ENCODE measurements around the gene FBXL12.

Gene FBXL12

DNA sequence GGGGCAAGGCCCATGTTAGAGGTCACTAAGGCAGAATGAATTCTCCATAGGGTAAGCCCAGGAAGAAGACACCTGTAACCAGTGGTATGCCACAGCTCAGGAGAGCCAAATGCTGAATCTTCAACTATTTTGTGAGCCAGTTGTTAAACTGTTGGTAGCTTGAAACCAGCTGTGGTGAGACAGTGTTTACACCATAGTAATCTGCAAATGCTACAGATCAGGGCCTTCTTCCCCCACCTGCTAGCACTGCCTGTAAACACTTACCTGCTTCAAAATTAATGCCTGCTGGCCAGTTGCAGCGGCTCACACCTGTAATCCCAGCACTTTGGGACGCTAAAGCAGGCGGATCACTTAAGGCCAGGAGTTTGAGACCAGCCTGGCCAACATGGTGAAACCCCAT is 12.1 kb downstream of the FBXL12 start:
- no peak overlapping the region for H3K14ac ChIP-seq (ENCODE audit: low read length in 2 of 2)
- H3K27ac ChIP-seq (ENCODE audit: low read length, poor library complexity, severe bottlenecking) = no peak overlapping the region
- no peak overlapping the region for H2BK120ac ChIP-seq (ENCODE audit: low read depth, low read length)
- no peak for DNase-seq
- H3K27me3 ChIP-seq (ENCODE audit: control insufficient read depth in 1 of 2, insufficient read depth in 1 of 2, low read length in 2 of 2) = no peaks in the 10 kb centered on the region
- no peak overlapping the region for H3K4me2 ChIP-seq (ENCODE audit: low read length, poor library complexity, severe bottlenecking)
- H3K4me1 ChIP-seq (ENCODE audit: control insufficient read depth, insufficient read depth, low read depth, low read length) = peaks cover 10% of the 10 kb centered on the region
- no peak overlapping the region for H2AK5ac ChIP-seq (ENCODE audit: low read length, severe bottlenecking)
- no peak overlapping the region for H4K8ac ChIP-seq (ENCODE audit: low read length)
- H2BK5ac ChIP-seq (ENCODE audit: low read depth, low read length, poor library complexity, severe bottlenecking) = no peak overlapping the region
- no peak overlapping the region for H3K4ac ChIP-seq (ENCODE audit: low read depth in 1 of 2, low read length in 2 of 2)
- no peak overlapping the region for H2BK12ac ChIP-seq (ENCODE audit: low read length in 2 of 2)
- H3K36me3 ChIP-seq (ENCODE audit: control insufficient read depth in 1 of 2, insufficient read depth in 2 of 2, low read depth in 1 of 2, low read length in 2 of 2) = peaks cover 64 to 71% of the 10 kb centered on the region in 2 experiments
- H4K91ac ChIP-seq (ENCODE audit: low read length) = no peak overlapping the region
- no peaks in the 10 kb centered on the region for H3K9me3 ChIP-seq (ENCODE audit: control insufficient read depth, low read length)
- no peak overlapping the region for H3K18ac ChIP-seq (ENCODE audit: low read depth in 1 of 2, low read length in 2 of 2)
- H2AFZ ChIP-seq (ENCODE audit: low read depth, low read length) = no peak overlapping the region
- H3K23ac ChIP-seq (ENCODE audit: low read length in 2 of 2) = no peak overlapping the region
- no peak overlapping the region for H3K9ac ChIP-seq (ENCODE audit: low read length)
- no peak overlapping the region for H3K4me3 ChIP-seq (ENCODE audit: insufficient read depth in 1 of 2, low read depth in 1 of 2, low read length in 2 of 2)
- peaks cover 26% of the 10 kb centered on the region for H3K79me1 ChIP-seq (replicated peaks; ENCODE audit: low read length, poor library complexity, severe bottlenecking)
- 100% methylated on average over 2 of the region's 3 CpGs for WGBS
- no peak overlapping the region for H2BK15ac ChIP-seq (ENCODE audit: low read depth, poor library complexity, severe bottlenecking)

DNA sequence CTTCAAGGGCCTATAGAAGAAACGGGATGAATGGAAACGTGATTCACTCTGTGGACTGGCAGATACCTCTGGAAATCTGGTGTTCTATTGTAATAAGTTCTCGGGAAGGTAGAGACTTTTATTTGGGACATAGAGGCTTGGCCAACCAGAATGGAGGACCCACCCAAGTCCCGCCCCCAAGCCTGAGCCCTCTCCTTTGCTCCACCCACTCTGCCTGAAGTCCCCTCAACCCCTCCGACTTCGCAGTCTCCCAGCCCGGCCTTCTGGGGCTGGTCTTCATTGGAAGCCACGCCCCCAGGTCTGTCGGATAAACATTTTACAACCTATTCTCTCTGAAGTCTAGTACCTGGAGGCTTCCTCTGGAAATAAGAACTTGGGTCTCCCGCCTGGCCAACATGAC is 16.9 kb downstream of the FBXL12 start:
- 88% methylated on average over 9 of the region's 10 CpGs for WGBS
- H4K8ac ChIP-seq (ENCODE audit: low read length) = no peak overlapping the region
- H3K36me3 ChIP-seq (ENCODE audit: control insufficient read depth in 1 of 2, insufficient read depth in 2 of 2, low read depth in 1 of 2, low read length in 2 of 2) = peaks cover 23 to 31% of the 10 kb centered on the region in 2 experiments
- no peak overlapping the region for H3K23ac ChIP-seq (ENCODE audit: low read length in 2 of 2)
- no peak overlapping the region for H3K9ac ChIP-seq (ENCODE audit: low read length)
- H2BK15ac ChIP-seq (ENCODE audit: low read depth, poor library complexity, severe bottlenecking) = no peak overlapping the region
- H3K27ac ChIP-seq (ENCODE audit: low read length, poor library complexity, severe bottlenecking) = no peak overlapping the region
- peaks cover 7% of the 10 kb centered on the region for H3K79me1 ChIP-seq (replicated peaks; ENCODE audit: low read length, poor library complexity, severe bottlenecking)
- no peak overlapping the region for H2BK12ac ChIP-seq (ENCODE audit: low read length in 2 of 2)
- no peaks in the 10 kb centered on the region for H3K9me3 ChIP-seq (ENCODE audit: control insufficient read depth, low read length)
- no peak overlapping the region for H3K4me2 ChIP-seq (ENCODE audit: low read length, poor library complexity, severe bottlenecking)
- no peak overlapping the region for H3K4me3 ChIP-seq (ENCODE audit: insufficient read depth in 1 of 2, low read depth in 1 of 2, low read length in 2 of 2)
- no peak overlapping the region for H3K18ac ChIP-seq (ENCODE audit: low read depth in 1 of 2, low read length in 2 of 2)
- no peak overlapping the region for H2BK120ac ChIP-seq (ENCODE audit: low read depth, low read length)
- H2AK5ac ChIP-seq (ENCODE audit: low read length, severe bottlenecking) = no peak overlapping the region
- H2AFZ ChIP-seq (ENCODE audit: low read depth, low read length) = no peak overlapping the region
- no peaks in the 10 kb centered on the region for H3K27me3 ChIP-seq (ENCODE audit: control insufficient read depth in 1 of 2, insufficient read depth in 1 of 2, low read length in 2 of 2)
- H2BK5ac ChIP-seq (ENCODE audit: low read depth, low read length, poor library complexity, severe bottlenecking) = no peak overlapping the region
- no peak overlapping the region for H3K4ac ChIP-seq (ENCODE audit: low read depth in 1 of 2, low read length in 2 of 2)
- DNase-seq = no peak
- no peaks in the 10 kb centered on the region for H3K4me1 ChIP-seq (ENCODE audit: control insufficient read depth, insufficient read depth, low read depth, low read length)
- no peak overlapping the region for H3K14ac ChIP-seq (ENCODE audit: low read length in 2 of 2)
- no peak overlapping the region for H4K91ac ChIP-seq (ENCODE audit: low read length)

DNA sequence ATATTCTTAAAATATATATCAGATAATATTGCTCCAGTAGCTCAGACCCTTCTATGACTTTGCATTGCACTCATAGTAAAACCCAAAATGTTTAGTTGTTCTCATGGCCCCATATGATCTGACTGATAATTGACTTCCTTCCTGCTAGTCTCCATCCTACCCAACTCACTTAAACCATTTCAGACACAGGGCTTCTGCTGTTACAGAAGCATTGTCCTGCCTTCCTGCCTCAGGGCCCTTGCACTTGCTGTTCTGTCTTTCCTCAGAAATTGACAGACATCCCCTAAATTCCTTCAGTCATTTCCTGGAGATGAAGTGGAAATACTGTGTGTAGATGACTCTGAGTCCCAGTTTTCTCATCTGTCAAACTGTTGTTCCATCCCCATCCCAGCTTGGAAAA is 19.7 kb downstream of the FBXL12 start:
- DNase-seq = no peak
- Histone ChIP-seq H3K4me2 (ENCODE audit: low read length, poor library complexity, severe bottlenecking) (no peak overlapping the region), H3K27ac (ENCODE audit: low read length, poor library complexity, severe bottlenecking) (no peak overlapping the region), H2AK5ac (ENCODE audit: low read length, severe bottlenecking) (no peak overlapping the region), H2BK12ac (ENCODE audit: low read length in 2 of 2) (no peak overlapping the region), H2BK15ac (ENCODE audit: low read depth, poor library complexity, severe bottlenecking) (no peak overlapping the region), H4K8ac (ENCODE audit: low read length) (no peak overlapping the region), H3K4me1 (ENCODE audit: control insufficient read depth, insufficient read depth, low read depth, low read length) (no peaks in the 10 kb centered on the region), H2AFZ (ENCODE audit: low read depth, low read length) (no peak overlapping the region), H3K23ac (ENCODE audit: low read length in 2 of 2) (no peak overlapping the region), H3K36me3 (ENCODE audit: control insufficient read depth in 1 of 2, insufficient read depth in 2 of 2, low read depth in 1 of 2, low read length in 2 of 2) (peaks cover 4 to 12% of the 10 kb centered on the region in 2 experiments), H2BK120ac (ENCODE audit: low read depth, low read length) (no peak overlapping the region), H3K9ac (ENCODE audit: low read length) (no peak overlapping the region), H3K14ac (ENCODE audit: low read length in 2 of 2) (no peak overlapping the region), H3K4ac (ENCODE audit: low read depth in 1 of 2, low read length in 2 of 2) (no peak overlapping the region), H3K4me3 (ENCODE audit: insufficient read depth in 1 of 2, low read depth in 1 of 2, low read length in 2 of 2) (no peak overlapping the region), H3K79me1 (replicated peaks; ENCODE audit: low read length, poor library complexity, severe bottlenecking) (peaks cover 5% of the 10 kb centered on the region), H3K27me3 (ENCODE audit: control insufficient read depth in 1 of 2, insufficient read depth in 1 of 2, low read length in 2 of 2) (no peaks in the 10 kb centered on the region), H4K91ac (ENCODE audit: low read length) (no peak overlapping the region), H3K18ac (ENCODE audit: low read depth in 1 of 2, low read length in 2 of 2) (no peak overlapping the region), H2BK5ac (ENCODE audit: low read depth, low read length, poor library complexity, severe bottlenecking) (no peak overlapping the region), H3K9me3 (ENCODE audit: control insufficient read depth, low read length) (no peaks in the 10 kb centered on the region)

DNA sequence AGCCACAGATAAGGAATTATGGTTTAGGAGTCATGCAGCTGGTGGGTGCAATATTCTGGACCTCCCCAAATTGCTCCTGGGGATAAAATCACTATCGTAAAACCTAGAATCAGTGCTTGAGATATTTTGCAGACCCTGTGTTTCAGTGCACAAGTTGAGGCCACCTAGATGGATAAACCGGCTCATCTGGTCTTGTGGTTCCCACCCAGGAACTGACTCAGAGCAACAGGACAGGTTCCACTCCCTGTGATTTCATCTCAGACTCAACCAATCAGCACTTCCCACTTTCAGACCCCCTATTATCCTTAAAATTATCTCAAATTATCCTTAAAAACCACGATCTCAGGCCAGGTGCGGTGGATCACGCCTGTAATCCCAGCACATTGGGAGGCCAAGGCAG is 21.0 kb downstream of the FBXL12 start:
- peaks cover 0 to 5% of the 10 kb centered on the region in 2 experiments for H3K36me3 ChIP-seq (ENCODE audit: control insufficient read depth in 1 of 2, insufficient read depth in 2 of 2, low read depth in 1 of 2, low read length in 2 of 2)
- H3K14ac ChIP-seq (ENCODE audit: low read length in 2 of 2) = no peak overlapping the region
- no peak overlapping the region for H2BK5ac ChIP-seq (ENCODE audit: low read depth, low read length, poor library complexity, severe bottlenecking)
- no peak overlapping the region for H2BK120ac ChIP-seq (ENCODE audit: low read depth, low read length)
- no peaks in the 10 kb centered on the region for H3K9me3 ChIP-seq (ENCODE audit: control insufficient read depth, low read length)
- DNase-seq = no peak
- H3K27ac ChIP-seq (ENCODE audit: low read length, poor library complexity, severe bottlenecking) = no peak overlapping the region
- no peak overlapping the region for H2BK12ac ChIP-seq (ENCODE audit: low read length in 2 of 2)
- H3K4ac ChIP-seq (ENCODE audit: low read depth in 1 of 2, low read length in 2 of 2) = no peak overlapping the region
- H3K4me1 ChIP-seq (ENCODE audit: control insufficient read depth, insufficient read depth, low read depth, low read length) = no peaks in the 10 kb centered on the region
- no peak overlapping the region for H2AFZ ChIP-seq (ENCODE audit: low read depth, low read length)
- no peak overlapping the region for H2AK5ac ChIP-seq (ENCODE audit: low read length, severe bottlenecking)
- no peak overlapping the region for H4K91ac ChIP-seq (ENCODE audit: low read length)
- H3K18ac ChIP-seq (ENCODE audit: low read depth in 1 of 2, low read length in 2 of 2) = no peak overlapping the region
- no peak overlapping the region for H3K4me2 ChIP-seq (ENCODE audit: low read length, poor library complexity, severe bottlenecking)
- WGBS = 92% methylated on average over 5 of the region's 5 CpGs
- H3K27me3 ChIP-seq (ENCODE audit: control insufficient read depth in 1 of 2, insufficient read depth in 1 of 2, low read length in 2 of 2) = no peaks in the 10 kb centered on the region
- no peak overlapping the region for H3K4me3 ChIP-seq (ENCODE audit: insufficient read depth in 1 of 2, low read depth in 1 of 2, low read length in 2 of 2)
- peaks cover 2% of the 10 kb centered on the region for H3K79me1 ChIP-seq (replicated peaks; ENCODE audit: low read length, poor library complexity, severe bottlenecking)
- H3K9ac ChIP-seq (ENCODE audit: low read length) = no peak overlapping the region
- no peak overlapping the region for H3K23ac ChIP-seq (ENCODE audit: low read length in 2 of 2)
- no peak overlapping the region for H4K8ac ChIP-seq (ENCODE audit: low read length)
- H2BK15ac ChIP-seq (ENCODE audit: low read depth, poor library complexity, severe bottlenecking) = no peak overlapping the region

Data from mesenchymal stem cell (in vitro differentiated cells and primary cell).